GM21526 (cell line): ENCODE results near the gene COL19A1.
"Not testable (repeated sequence)": the region's sequence is repeated elsewhere in the genome, so short reads cannot be mapped to it uniquely, and the experiment has no call there.

Experiments used
- ATAC-seq: cut with Tn5 transposase; IDR thresholded peaks from one replicate; pipeline ENCODE4 v1.9.1; 2021; ENCODE audit warnings: moderate library complexity; ENCODE audit not compliant: unreplicated experiment, low FRiP score

COL19A1 gene

DNA sequence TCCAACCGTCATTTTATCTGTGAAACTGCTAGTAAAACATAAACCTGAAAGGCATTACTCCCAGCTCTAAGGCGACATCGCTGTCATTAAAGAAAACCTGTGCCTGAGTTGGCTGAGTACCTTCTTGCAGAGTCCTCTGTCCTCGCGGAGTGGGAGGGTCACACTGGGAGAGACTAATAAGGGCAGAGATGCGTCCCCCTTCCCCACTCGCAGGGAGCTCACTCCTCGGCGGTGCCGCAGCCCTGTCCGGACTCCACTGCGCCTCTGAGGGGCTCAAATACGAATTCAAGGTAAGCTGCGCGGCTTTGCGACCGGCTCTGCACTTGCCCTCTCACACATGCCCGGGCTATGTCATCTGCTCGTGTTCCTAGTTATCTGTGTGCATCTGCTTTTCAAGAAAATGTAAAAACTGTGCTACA, at the start of gene COL19A1:
Gene COL19A1 (plus strand): TSS at position 206 of the 419 bp plus-strand sequence. CDS start 13,012 bp downstream, outside the sequence.
- ATAC-seq = peak; percentile 58

DNA sequence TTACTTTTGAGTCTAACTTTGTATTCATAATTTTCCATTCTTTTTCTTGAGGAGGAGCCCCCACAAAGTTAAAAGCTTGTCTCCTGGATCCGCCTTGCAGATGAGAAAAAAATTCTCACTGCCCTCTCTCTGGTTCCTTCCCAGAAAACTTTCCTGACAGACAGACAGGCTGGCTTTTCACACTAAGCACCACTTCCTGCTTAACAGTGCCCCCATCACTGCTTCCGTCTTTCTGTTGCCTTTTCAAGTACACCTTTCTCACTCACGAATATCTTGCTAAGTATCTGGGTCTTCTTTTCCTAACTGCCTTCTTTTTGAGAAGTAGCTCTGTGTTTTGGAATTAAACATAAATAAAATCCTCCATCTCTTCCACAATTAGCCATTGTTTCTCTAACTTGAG, 49.8 kb upstream of the COL19A1 start:
- peak; percentile 37 for ATAC-seq

DNA sequence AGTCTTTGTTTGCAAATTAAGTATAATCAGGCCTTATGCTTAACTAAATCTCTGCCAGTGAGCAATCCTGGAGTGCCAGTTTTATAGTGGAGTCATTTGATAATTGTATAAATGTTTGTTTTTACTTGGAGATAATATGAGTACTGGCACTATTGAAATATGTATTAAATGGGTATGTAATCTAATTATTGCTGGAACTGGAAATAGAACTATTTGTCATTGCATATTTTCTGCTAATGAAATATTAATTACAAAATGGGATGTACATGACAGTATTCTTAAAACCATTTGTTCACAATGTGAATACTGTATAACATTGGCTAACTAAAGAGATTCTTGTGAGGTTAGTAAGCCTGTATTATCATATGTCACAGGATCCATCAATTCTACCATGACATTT, 49.0 kb upstream of the COL19A1 start:
- ATAC-seq = no peak

DNA sequence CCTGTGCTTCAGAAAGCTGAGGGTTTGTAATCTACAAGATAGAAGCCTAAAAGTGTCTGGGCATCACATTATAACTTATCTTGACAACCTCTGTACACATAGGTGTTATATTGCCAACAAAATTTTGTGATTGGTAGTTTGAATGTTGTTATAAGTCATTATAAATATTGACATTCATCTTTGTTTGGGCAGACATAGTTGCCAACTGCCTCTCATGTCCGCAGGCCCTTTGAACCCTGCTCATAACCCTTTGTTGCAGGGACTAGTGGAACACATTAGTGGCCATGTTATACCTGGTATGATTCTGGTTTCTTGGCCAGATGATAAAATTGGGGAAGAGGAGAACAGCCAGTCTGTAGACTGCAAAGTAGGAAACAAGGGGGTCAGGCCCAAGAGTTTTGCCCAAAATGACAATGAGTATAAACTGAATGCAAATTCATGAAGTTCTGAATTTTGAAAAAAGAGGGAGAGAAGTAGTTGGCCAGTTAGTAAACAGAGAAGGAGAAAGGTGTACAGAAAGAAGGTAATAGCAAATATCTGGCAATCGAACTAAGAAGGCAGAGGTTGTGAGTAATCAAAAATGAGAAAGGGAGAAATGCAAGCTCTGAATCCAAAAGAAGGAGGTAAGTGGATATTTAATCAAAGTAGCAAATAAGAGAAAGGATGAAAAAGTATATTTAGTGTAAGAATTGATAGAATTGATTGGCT, 48.0 kb upstream of the COL19A1 start:
- no peak for ATAC-seq

DNA sequence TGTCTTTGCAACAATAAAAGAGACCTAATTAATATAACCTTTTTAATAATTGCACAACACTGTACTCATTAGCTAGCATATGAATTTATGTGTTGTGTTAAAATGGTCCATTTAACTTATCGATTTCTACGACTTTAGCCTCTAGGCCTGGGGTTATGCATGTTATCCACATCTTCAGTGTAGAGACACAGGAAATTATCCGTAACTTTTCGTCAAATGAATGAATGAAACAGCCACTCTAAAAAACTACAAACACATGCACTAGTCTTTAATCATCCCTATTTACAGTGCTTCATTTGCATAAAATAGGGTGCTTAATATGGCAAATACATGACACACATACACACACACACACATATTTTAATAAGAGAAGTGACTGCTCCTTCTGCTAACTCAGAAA, 47.2 kb upstream of the COL19A1 start:
- no peak for ATAC-seq

DNA sequence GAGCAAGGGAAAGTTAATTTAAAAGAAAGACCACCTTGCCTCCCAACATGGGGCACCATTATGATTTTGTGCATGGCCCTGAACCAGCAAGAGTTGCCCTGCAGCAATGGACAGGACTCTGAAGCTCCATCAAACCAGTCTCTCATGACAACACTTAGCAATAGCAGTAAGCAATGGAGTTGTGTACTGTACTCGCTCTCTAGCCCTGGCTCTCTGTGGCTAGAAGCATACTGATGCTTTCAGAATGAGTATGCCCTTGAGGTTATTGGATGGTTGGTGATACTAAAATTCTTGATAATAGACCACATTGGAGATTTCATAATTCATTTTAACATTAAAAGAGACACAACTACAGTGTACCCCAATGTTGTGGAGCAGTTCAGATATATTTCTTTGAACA, 46.3 kb upstream of the COL19A1 start:
- ATAC-seq = no peak

DNA sequence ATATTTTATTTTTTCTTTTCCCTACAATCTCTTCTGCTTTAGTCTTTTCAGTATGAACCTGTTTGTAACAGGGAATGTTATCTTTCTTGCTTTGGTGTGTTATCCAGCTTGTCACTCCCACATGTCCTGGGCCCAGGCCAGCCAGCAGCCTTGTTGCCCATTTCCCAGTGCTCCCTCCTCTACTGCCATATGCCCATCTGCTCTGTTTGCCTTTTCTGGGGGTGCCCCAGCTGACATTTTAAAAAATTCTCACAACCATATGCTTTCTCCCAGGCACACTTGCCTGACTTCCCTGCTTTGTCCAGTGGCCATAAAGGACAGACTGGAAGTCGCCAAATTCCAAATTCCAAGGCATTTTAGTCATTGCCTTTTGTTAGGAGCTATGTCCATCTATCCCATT, 45.9 kb upstream of the COL19A1 start:
- ATAC-seq = no peak

DNA sequence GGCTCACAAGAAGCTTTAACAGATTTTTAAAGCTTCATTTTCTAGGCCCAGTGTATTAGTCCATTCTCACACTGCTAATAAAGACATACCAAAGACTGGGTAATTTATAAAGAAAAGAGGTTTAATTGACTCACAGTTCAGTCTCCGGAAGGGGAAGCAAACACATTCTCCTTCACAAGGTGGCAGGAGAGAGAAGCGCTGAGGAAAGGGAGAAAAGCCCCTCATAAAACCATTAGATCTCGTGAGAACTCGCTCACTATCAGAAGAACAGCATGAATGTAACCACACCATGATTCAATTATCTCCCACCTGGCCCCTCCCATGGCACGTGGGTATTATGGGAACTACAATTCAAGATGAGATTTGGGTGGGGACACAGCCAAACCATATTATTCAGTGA, 42.0 kb upstream of the COL19A1 start:
- not testable (repeated sequence) for ATAC-seq

DNA sequence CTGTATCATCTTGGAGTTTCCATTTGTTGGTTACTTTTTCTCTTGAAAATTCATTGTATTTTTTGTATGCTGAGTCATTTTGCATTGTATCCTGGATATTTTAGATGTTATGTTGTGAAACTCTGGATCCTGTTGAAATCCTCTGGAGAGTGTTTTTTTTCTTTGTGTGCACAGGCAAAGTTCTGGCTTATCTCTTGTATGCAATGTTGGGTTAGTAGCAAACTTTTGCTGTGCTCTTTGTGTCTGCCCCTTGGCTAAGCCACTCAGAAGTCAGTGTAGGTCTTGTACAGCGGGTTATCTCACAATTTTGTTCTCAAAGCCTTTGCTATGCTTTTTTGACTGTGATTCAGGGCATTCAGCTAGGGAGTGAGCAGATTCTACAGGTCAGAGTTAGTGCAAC, 40.5 kb upstream of the COL19A1 start:
- no peak for ATAC-seq

DNA sequence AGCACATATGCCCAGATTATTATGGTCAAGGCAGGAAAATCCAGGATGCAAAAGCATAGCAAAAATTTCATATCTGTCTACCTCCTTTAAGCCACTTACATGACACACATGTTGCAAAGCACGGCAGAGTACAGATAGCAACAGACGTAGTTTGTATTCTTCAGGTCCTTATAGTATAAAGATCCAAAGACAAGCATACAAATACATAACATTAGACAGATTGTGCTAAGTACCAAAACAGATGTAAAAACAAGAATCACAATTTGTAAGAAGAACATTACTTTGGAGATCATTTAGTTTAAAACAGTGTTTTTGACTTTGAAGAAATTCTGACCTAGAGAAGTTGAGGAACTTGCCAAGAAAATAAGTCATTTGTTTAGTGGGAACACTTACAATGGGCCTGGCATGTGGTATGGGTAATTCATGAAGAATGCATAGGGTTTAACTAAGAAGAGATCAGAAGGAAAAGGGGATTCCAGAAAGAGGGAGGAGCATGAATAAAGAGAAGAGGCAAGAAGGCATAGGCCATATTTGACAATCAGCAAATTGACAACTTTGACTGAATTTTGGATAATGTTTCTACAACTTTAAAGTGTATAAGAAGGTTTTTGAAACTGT, 39.0 kb upstream of the COL19A1 start:
- ATAC-seq = no peak

DNA sequence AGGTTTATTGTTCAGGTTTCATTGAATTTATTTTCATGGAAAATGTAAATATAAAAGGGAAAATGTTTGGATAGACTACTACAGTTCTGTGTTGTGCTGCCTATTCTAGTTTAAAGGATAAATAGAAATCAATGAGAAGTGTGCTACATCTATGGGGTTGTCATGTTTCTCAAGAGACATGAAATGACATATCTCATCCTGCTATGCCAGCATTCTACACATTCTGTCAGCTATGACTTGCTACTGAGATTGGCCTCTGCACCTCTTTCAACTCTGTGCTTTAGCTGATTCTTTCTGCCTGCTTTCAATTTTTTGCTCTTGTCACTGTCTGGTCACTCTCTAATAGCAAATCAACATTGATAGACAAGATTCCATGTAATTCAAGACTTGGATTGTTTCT, 33.8 kb upstream of the COL19A1 start:
- ATAC-seq = no peak

DNA sequence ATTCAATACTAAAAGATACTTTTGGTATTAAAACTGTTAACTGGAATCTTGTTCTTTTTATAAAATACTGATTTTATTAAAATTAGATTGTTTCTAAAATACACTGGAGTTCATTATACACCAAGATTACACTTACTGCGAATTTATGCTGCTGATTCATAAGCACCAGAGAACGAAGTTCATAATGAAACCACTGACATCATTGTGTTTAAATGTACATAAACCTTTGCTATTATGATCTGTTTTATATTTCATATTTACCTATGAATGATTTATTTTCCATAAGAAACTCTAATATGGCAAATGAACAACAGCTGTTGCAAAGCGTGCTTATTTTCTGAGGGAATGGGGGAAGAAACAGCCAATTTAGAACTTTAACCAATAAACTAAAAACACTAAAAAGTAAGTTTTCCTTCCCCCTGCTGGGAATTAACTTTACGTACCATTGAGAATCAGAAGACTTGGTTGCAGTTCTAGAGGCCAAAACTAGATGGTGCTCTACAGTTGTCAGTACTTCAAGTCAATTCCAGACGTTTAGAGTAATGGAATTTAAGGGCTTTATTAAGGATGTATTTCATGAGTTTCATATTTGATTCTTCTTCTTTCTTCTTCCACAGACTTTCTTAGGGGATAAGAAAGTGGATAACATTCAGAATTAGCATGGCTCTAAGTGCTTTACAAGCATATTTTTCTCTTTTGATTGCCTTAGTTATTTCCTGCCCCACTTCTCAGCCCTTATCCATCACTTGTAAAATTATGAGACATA, 30.8 kb upstream of the COL19A1 start:
- ATAC-seq = peak; percentile 86

DNA sequence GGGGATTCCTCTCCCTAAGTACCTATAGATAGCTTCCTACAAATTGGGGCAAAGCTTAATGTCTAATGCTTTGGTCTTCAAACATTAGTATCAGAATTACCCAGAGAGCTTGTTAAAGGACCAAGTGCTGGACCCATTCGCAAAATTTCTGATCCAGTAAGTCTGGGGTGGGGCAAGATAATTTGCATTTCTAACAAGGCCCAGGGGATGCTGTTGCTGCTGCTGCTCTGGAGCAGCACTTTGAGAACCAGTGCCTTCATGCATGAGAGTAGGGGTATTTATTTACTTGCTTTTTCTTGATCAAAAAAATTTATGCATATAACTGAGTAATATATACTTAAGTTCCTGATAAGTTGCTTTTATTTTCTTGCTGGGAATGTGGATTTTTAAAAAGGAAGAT, 24.5 kb upstream of the COL19A1 start:
- ATAC-seq = no peak

DNA sequence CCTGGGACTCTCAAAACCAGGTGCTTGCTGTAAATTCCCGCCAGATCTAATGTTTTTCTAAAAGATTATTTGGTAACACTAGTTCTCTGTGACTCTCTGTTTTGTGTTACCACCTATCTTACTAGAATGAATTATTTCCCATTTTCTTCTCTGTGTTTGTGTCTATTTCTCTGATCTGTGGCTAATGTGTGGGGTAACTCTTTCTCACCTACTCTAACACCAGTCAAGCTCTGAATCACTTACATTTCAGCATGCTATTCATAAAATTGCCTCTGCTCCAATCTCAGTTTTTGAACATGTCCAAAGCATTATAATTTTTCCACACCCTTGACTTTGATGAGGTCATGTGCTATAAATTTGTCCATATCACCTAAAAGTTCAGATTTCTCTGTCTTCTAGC, 23.2 kb upstream of the COL19A1 start:
- no peak for ATAC-seq

DNA sequence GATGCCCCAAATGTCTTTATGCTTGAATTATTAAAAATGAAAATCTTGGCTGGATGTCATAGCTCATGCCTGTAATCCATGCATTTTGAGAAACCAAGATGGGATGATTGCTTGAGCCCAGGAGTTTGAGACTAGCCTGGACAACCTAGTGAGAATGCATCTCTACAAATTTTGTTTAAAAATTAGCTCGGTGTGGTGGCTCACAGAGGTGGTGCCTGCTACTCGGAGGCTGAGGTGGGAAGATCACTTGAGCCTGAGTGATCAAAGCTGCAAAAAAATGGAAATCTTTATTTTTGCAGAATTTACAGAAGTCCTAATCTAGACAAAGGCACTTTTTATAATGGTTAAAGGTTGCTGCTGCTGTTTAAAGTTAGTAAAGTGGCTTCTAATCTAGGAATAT, 20.0 kb upstream of the COL19A1 start:
- no peak for ATAC-seq

DNA sequence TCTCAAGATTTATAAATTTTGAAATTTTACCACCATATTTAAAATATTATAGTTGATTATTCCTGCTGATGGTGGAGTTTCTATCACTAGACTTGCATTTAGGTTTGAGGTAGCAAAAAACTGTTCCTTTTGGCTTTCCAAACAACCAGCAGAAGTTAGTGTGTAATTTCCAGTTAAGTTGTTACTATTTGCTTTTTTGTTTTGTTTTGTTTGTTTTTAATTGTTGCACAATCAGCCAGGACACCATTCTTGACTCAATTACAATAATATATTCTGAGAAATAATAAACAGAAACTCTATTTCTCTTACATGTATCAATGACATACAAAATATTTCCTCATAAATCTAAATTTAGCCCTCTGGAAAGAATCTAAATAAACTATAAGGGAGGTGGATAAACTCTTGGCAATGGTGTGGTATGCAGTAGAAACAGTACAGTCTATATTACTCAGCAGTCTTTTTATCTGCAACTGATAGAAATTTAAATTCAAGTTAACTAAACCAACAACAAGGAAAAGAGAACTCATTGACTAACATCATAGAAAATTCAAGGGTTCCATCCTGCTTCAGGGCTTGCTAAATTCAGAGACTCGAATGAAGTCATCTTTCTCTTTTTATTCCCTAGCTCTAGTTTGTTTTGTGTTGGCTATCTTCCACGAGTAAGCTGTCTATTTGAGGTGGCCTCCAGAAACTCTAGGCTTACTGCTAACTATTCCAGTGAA, 19.4 kb upstream of the COL19A1 start:
- no peak for ATAC-seq

DNA sequence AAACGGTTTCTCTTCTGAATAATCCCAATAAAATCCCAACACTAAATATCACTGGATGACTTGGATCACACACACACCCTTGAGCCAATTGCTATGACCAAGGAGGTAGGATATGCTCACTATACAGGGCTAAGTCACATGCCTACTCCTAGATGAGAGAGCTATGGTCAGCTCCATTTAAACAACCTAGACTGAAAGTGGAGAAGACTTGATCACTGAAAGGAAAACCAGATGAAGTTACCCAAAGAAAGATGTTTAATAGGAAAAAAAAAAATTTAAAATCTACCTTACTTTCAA, 18.9 kb upstream of the COL19A1 start:
- ATAC-seq = no peak

DNA sequence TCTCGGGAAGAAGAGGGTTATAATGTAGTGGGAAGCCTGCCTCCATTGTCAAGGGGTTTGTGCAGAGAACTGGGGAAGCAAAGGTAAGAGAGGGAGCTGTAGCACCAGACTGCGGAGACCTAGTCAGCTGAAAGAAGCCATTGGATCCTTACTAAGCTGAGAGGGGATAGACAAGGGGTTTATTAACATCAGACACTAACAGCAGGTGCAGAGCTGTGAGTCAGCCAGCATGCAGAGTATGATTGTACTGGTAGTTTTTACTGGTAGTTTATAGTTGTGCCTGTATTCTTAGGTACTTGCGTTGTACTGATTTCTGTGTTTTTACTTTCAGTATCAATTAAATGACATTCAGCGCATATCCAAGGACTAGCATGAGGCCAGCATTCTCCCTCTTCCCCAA, 17.8 kb upstream of the COL19A1 start:
- ATAC-seq = no peak

DNA sequence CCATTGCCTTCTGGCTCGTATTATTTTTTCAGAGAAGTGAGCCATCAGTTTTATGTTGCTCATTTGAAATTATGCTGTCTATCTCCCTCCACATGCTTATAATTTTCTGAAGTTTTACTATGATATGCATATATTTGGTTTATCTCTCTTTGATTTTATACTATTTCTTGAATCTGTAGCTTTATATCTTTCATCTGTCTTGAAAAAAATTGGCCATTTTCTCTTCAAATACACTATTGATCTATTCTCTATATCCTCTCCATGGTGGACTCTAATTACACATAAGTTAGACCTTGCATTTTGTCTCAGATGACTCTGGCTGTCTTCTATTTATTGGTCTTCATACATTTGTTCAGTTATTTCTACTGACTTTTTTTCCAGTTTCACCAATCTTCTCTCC, 13.7 kb upstream of the COL19A1 start:
- ATAC-seq = no peak

DNA sequence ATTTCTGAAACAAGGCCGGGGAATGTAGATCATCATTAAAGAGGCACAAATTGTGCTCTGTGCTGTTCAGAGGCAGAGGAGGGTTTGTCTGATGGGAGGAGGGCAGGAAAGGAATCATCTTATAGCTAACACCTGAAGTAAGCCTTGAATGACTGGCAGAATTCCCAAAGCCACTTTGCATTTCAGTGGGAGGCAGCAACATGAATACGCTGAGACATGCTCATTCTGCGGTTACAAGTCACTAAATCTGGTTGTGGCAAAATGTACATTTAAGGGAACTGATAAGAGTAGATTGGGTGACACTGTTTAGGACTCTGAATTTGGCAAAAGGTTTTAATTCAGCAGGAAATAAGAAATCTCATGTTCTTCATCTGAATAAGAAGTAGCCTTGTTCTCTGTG, 4.4 kb upstream of the COL19A1 start:
- ATAC-seq = no peak

DNA sequence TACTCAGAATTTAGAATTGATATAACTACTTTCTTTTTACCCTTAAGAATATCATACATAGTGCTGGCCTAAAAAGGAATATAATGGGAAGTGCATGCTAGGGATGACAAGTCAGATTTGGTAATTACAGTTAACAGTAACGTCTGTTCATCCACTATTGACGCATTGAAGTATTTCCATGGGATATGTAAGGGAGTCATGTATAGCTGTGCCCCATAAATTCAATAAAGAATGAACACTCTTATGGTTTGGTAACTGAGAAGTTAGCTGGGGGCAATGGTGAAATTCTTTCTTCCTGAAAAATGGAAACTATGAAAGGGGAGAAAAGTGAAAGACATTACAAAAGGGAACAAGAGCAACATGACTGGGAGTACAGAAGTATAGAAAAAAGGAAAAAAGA, 2.6 kb upstream of the COL19A1 start:
- ATAC-seq = no peak
